Natural killer cell (primary cell): ENCODE results near the gene SSTR3. TPM values are rescaled to one million over a fixed set of nuclear protein-coding genes. Genes with fewer than 3 reads are reported as not detected.
A peak's percentile ranks its signal among the peaks of the same experiment; 100 is the strongest.

Source experiments
- ATAC-seq, 3 donors: fragments of 150-1000 bp in 2 of 3; fragments of 200-7000 bp in 1 of 3; cut with Tn5 transposase; 1 replicate in 1 of 3; 2 replicates in 2 of 3; pipeline ENCODE4 v1.10.0; 2021; ENCODE audit warnings: mild to moderate bottlenecking in 2 of 3, moderate library complexity in 2 of 3
- DNase-seq, 2 donors: peaks; one replicate each; pipeline versions ENCODE4 v3.0.0 to v3.0.0-alpha.2; 2013 to 2021; ENCODE audit warnings: mixed read lengths in 1 of 2
- H3K27ac ChIP-seq: one replicate; pipeline ENCODE4 v1.5.1; 2013; ENCODE audit warnings: mild to moderate bottlenecking, low read length
- H3K27me3 ChIP-seq: one replicate; pipeline ENCODE4 v1.6.1; 2013; ENCODE audit warnings: low read length; ENCODE audit not compliant: control insufficient read depth, insufficient read depth
- H3K36me3 ChIP-seq: one replicate; pipeline ENCODE4 v1.6.1; 2013; ENCODE audit warnings: low read length; ENCODE audit not compliant: control insufficient read depth, insufficient read depth
- H3K4me1 ChIP-seq: one replicate; pipeline ENCODE4 v1.6.1; 2013; ENCODE audit warnings: low read length; ENCODE audit not compliant: control insufficient read depth, insufficient read depth
- H3K4me3 ChIP-seq: one replicate; pipeline ENCODE4 v1.5.1; 2013; ENCODE audit warnings: low read length
- H3K9me3 ChIP-seq: one replicate; pipeline ENCODE4 v1.6.1; 2013; ENCODE audit warnings: low read length; ENCODE audit not compliant: control insufficient read depth, insufficient read depth
- H3K27ac Mint-ChIP-seq, 2 donors: one replicate each; pipeline ENCODE4 v1.8.0; 2022; ENCODE audit warnings: mild to moderate bottlenecking in 2 of 2, mixed read lengths in 2 of 2, moderate library complexity in 1 of 2
- H3K27me3 Mint-ChIP-seq, 2 donors: one replicate each; pipeline ENCODE4 v1.8.0; 2022; ENCODE audit warnings: low read depth in 2 of 2, mixed read lengths in 2 of 2
- H3K36me3 Mint-ChIP-seq: one replicate; pipeline ENCODE4 v1.8.0; 2022; ENCODE audit warnings: mixed read lengths
- H3K4me1 Mint-ChIP-seq, 2 donors: one replicate each; pipeline ENCODE4 v1.8.0; 2022; ENCODE audit warnings: mixed read lengths in 2 of 2
- H3K4me3 Mint-ChIP-seq: one replicate; pipeline ENCODE4 v1.8.0; 2022; ENCODE audit warnings: mild to moderate bottlenecking, moderate library complexity, mixed read lengths
- H3K9me3 Mint-ChIP-seq, 2 donors: one replicate each; pipeline ENCODE4 v1.8.0; 2022; ENCODE audit warnings: mixed read lengths in 2 of 2
- WGBS: methylation state at CpG from one replicate; pipeline ENCODE4 v1.1.7; 2013; ENCODE audit warnings: missing lambda C conversion rate; ENCODE audit not compliant: insufficient coverage; 5-methylcytosine and 5-hydroxymethylcytosine counted together
- intact Hi-C: fragments of 100-400 bp; cut with micrococcal nuclease; formaldehyde crosslinking; loops from one replicate; pipeline ENCODE4 v1.14.2; 2022
- total RNA-seq, 4 donors: library from RNA; stranded (reverse); fragments of 120-200 nt in 1 of 4; gene quantifications; one replicate each; pipeline versions ENCODE4 v1.2.3 to v1.2.4, GENCODE V29; 2013 to 2022
- TF ChIP-seq, protein P1 (sequence below): fragments of 200-600 bp; IDR thresholded peaks from one replicate; pipeline ENCODE4 v1.8.0; 2022; ENCODE audit warnings: antibody characterized with exemption

Gene SSTR3
- total RNA-seq, 3 donors from 2014 or later (not counting 1 experiment from before 2014, with no cell fraction given), result 0.20 to 0.64 (median 0.23) TPM

DNA sequence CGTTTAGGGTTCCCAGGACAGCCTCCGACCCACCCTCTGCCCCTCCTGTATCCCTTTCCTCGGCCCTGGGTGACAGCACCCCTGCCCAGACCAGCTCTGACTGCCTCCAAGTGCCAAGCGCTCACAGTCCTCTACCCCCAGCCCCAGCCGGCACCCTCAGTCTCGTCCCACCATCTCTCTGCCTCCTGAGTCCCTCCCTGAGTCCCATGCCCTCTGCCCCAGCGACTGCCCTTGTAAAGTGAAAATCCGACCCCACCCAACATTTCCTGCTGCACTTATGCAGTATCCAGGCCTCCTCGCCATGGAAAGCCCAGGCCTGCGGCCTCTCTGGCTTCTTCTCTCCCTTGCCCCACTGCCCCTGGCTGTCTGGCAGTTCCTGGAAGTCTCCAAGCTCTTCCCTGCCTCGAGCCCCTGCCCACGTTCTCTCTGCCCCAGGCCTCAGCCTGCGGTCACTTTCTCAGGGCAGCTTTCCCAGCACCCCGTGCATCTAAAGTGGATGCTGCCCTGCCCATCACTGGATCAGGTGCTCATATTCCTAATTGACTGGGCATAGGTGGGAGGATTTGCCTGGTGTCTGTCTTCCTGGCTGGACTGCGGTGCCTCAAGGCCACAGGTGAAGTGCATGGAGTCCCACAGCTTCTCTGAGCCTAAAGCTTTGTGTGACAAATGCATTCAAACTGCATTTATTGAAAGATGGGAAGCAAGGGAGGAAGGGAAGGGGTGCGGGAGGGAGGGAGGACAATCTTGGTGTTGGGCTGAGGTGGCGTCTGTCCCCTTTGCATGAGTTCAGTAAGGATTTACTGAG lies 44.9 kb downstream of the SSTR3 start:
- WGBS, result 70% methylated on average over 17 of the region's 17 CpGs
- peak overlapping the region; percentile 68 for H3K27ac ChIP-seq
- no peak for ATAC-seq
- H3K4me1 Mint-ChIP-seq, result peaks cover 71 to 80% of the 10 kb centered on the region in 2 donors
- no peaks in the 10 kb centered on the region for H3K27me3 Mint-ChIP-seq
- H3K9me3 ChIP-seq, result no peaks in the 10 kb centered on the region
- no peak for DNase-seq
- peak overlapping the region; percentile 94 to 97 for H3K27ac Mint-ChIP-seq
- no peaks in the 10 kb centered on the region for H3K36me3 Mint-ChIP-seq
- TF ChIP-seq, protein P1, sequence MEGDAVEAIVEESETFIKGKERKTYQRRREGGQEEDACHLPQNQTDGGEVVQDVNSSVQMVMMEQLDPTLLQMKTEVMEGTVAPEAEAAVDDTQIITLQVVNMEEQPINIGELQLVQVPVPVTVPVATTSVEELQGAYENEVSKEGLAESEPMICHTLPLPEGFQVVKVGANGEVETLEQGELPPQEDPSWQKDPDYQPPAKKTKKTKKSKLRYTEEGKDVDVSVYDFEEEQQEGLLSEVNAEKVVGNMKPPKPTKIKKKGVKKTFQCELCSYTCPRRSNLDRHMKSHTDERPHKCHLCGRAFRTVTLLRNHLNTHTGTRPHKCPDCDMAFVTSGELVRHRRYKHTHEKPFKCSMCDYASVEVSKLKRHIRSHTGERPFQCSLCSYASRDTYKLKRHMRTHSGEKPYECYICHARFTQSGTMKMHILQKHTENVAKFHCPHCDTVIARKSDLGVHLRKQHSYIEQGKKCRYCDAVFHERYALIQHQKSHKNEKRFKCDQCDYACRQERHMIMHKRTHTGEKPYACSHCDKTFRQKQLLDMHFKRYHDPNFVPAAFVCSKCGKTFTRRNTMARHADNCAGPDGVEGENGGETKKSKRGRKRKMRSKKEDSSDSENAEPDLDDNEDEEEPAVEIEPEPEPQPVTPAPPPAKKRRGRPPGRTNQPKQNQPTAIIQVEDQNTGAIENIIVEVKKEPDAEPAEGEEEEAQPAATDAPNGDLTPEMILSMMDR, result no peak
- peak overlapping the region; percentile 95 for H3K4me3 Mint-ChIP-seq
- no peaks in the 10 kb centered on the region for H3K27me3 ChIP-seq
- intact Hi-C loops, result loop anchor here (2.0 to 10.0 kb wide), 2 partner anchors 289 to 317 kb away; partner anchors contain the start of gene MFNG
- peak overlapping the region; percentile 23 for H3K4me3 ChIP-seq
- no peaks in the 10 kb centered on the region for H3K9me3 Mint-ChIP-seq
- H3K4me1 ChIP-seq, result peaks cover 82% of the 10 kb centered on the region
- H3K36me3 ChIP-seq, result no peaks in the 10 kb centered on the region

DNA sequence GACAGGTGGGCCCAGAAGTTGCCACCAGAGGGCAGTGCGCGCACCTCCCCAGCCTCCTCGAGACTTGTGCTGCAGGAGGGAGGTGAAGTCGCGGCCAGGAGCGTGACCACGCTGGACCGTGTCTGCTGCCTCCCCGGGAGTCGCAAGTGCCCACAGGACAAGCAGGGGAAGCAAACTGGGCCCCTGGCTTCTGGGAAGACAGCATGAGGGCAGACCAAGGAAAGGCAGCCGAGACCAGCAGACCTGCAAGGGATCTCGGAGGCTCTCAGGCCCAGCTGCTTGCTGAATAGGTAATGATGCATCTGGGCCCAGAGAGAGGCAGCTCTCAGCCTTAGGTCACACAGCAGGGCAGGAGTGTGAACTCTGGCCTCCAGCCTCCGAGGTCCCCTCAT lies 45.6 kb downstream of the SSTR3 start:
- H3K4me3 Mint-ChIP-seq, result peak overlapping the region; percentile 95
- no peaks in the 10 kb centered on the region for H3K9me3 Mint-ChIP-seq
- H3K4me1 ChIP-seq, result peaks cover 89% of the 10 kb centered on the region
- intact Hi-C loops, result loop anchor here (1.0 to 10.0 kb wide), 3 partner anchors 32 to 318 kb away; partner anchors contain the start of gene MFNG
- H3K4me1 Mint-ChIP-seq, result peaks cover 78 to 87% of the 10 kb centered on the region in 2 donors
- peak overlapping the region; percentile 94 to 97 for H3K27ac Mint-ChIP-seq
- TF ChIP-seq, protein P1, result peak; percentile 85
- ATAC-seq (peak in 2 of 3 donors; percentile 11 to 44), DNase-seq (peak; percentile 80 to 92)
- H3K4me3 ChIP-seq, result peak overlapping the region; percentile 23
- no peaks in the 10 kb centered on the region for H3K36me3 Mint-ChIP-seq
- no peaks in the 10 kb centered on the region for H3K27me3 ChIP-seq
- H3K27ac ChIP-seq, result peak overlapping the region; percentile 68
- WGBS, result 12% methylated on average over 13 of the region's 13 CpGs
- H3K27me3 Mint-ChIP-seq, result no peaks in the 10 kb centered on the region
- H3K9me3 ChIP-seq, result no peaks in the 10 kb centered on the region
- no peaks in the 10 kb centered on the region for H3K36me3 ChIP-seq

DNA sequence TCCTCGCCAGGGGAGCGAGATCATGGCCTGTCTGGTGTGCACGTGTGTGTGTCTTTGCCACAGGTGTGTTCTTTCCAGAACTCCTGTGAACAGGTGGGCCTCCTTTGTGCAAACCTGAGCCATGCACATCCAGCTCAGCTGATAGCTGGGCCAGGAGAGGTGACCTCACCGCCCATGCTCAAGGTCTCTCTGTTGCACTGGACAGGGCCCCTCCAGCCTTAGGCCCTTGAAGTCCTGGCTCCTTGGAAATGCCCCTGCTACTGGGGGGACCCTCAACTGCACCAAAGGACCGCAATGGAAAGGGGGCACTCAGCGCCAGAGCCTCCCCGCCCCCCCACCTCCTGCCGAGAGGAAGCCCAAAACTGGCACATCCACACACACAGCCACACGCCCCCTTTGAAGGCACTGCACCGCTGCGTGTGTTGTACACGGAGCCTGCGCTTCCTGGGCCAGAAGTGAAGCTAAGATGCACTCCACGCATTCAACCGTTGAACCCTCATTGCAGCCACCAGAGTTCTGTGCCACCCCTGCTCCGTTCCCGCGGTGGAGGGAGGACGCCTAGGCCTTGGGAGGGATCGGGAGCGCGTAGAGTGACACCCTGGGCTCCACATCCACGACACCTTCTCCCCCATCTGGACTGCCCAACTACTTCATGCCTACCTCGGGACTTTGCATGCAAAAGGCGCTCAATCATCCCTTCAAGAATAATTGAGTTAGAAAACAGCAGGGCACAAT lies 46.2 kb downstream of the SSTR3 start:
- Mint-ChIP-seq H3K4me3 (peak overlapping the region; percentile 95), H3K36me3 (no peaks in the 10 kb centered on the region), H3K9me3 (no peaks in the 10 kb centered on the region), H3K27me3 (no peaks in the 10 kb centered on the region), H3K4me1 (peaks cover 84 to 91% of the 10 kb centered on the region in 2 donors), H3K27ac (peak overlapping the region; percentile 94 to 97)
- ATAC-seq (no peak), DNase-seq (peak in 1 of 2 donors; percentile 63)
- 48% methylated on average over 25 of the region's 25 CpGs for WGBS
- Histone ChIP-seq H3K27ac (peak overlapping the region; percentile 68), H3K4me1 (peaks cover 94% of the 10 kb centered on the region), H3K4me3 (peak overlapping the region; percentile 23), H3K27me3 (no peaks in the 10 kb centered on the region), H3K36me3 (no peaks in the 10 kb centered on the region), H3K9me3 (no peaks in the 10 kb centered on the region)
- TF ChIP-seq, protein P1, result no peak
- intact Hi-C loops, result loop anchor here (1.0 to 10.0 kb wide), 3 partner anchors 32 to 319 kb away; partner anchors contain the start of gene MFNG
